A673 (cell line): ENCODE data around the gene MT1H. TPM values are rescaled to one million over a fixed set of nuclear protein-coding genes. Genes with fewer than 3 reads are reported as not detected.
A peak's percentile ranks its signal among the peaks of the same experiment; 100 is the strongest.
"Not testable (repeated sequence)": the region's sequence is repeated elsewhere in the genome, so short reads cannot be mapped to it uniquely, and the experiment has no call there.

ENCODE experiments used
- BruUV-seq: library from RNA; stranded (reverse); fragments of 400-500 nt; replicated peaks from 2 replicates; lab custom pipeline; 2021; lab: Mats Ljungman, UMichigan
- CTCF ChIA-PET: fragments of 300-600 bp; sonication (Branson Sonifier 250); formaldehyde crosslinking; loops from one replicate; lab custom pipeline; 2022; ENCODE audit warnings: antibody characterized with exemption; lab: Charles Lee
- POLR2A ChIA-PET: fragments of 300-600 bp; sonication (Branson Sonifier 250); formaldehyde crosslinking; loops from one replicate; lab custom pipeline; 2022; ENCODE audit warnings: antibody characterized with exemption; ENCODE audit not compliant: low non-redundant PET; lab: Charles Lee
- DNase-seq: peaks from one replicate; pipeline ENCODE4 v3.0.0-alpha.2; 2015; ENCODE audit warnings: low spot score
- H3K27ac ChIP-seq: fragments of 200-600 bp; sonication (generic); 2 replicates; pipeline ENCODE4 v1.5.1; 2016; ENCODE audit warnings: mixed run types, low read depth, mild to moderate bottlenecking, mixed read lengths, antibody characterized with exemption, low read length; ENCODE audit not compliant: poor library complexity, severe bottlenecking
- H3K27me3 ChIP-seq: fragments of 200-600 bp; sonication (generic); replicated peaks from 2 replicates; pipeline ENCODE4 v1.6.1; 2017; ENCODE audit warnings: mixed run types, low read depth, mild to moderate bottlenecking, mixed read lengths, antibody characterized with exemption, low read length; ENCODE audit not compliant: insufficient read depth, poor library complexity
- H3K36me3 ChIP-seq: fragments of 200-600 bp; sonication (generic); 2 replicates; pipeline ENCODE4 v1.6.1; 2016; ENCODE audit warnings: mixed run types, mild to moderate bottlenecking, mixed read lengths, antibody characterized with exemption, low read length; ENCODE audit not compliant: insufficient read depth, poor library complexity, severe bottlenecking
- H3K4me1 ChIP-seq: fragments of 200-600 bp; sonication (generic); 2 replicates; pipeline ENCODE4 v1.6.1; 2017; ENCODE audit warnings: mixed run types, mild to moderate bottlenecking, mixed read lengths, antibody characterized with exemption, low read length; ENCODE audit not compliant: insufficient read depth, poor library complexity, severe bottlenecking
- H3K4me3 ChIP-seq: fragments of 200-600 bp; sonication (generic); 2 replicates; pipeline ENCODE4 v1.5.1; 2016; ENCODE audit warnings: low read depth, mixed run types, mild to moderate bottlenecking, mixed read lengths, low read length; ENCODE audit not compliant: poor library complexity, severe bottlenecking
- H3K9me3 ChIP-seq: fragments of 200-600 bp; sonication (generic); 2 replicates; pipeline ENCODE4 v1.6.1; 2016; ENCODE audit warnings: mixed run types, low read depth, mild to moderate bottlenecking, mixed read lengths, antibody characterized with exemption, low read length; ENCODE audit not compliant: poor library complexity, severe bottlenecking
- EZH2 ChIP-seq: fragments of 200-600 bp; sonication (generic); IDR thresholded peaks from 2 replicates; pipeline ENCODE4 v1.6.1; 2017; ENCODE audit warnings: borderline replicate concordance, low read depth, mild to moderate bottlenecking, mixed read lengths, antibody characterized with exemption, low read length; ENCODE audit not compliant: poor library complexity, severe bottlenecking
- intact Hi-C: fragments of 100-400 bp; cut with micrococcal nuclease; formaldehyde crosslinking; loops from one replicate; pipeline ENCODE4 v1.10.0; 2022; ENCODE audit not compliant: unreplicated experiment
- total RNA-seq: library from RNA; stranded (reverse); gene quantifications from 2 replicates; pipeline ENCODE4 v1.2.3, GENCODE V29; 2021
- TF ChIP-seq, protein P1 (sequence below): fragments of 300-800, 200-600 bp; sonication (generic); conservative IDR thresholded peaks from 2 replicates; pipeline ENCODE4 v1.5.1; 2017; ENCODE audit warnings: low read depth, mild to moderate bottlenecking, antibody characterized with exemption, low read length, moderate library complexity, mixed read lengths

MT1H gene
- total RNA-seq, 1 experiment from 2014 or later, result 2.4 TPM

GRCh38 chr16:56672761-56673536 lies 3.3 kb downstream of the MT1H start:
- no TSS peak for BruUV-seq
- no peak overlapping the region for H3K4me3 ChIP-seq
- H3K9me3 ChIP-seq, result no peaks in the 10 kb centered on the region
- H3K27ac ChIP-seq, result no peak overlapping the region
- POLR2A ChIA-PET, result no interaction called here
- H3K36me3 ChIP-seq, result no peaks in the 10 kb centered on the region
- no peak for DNase-seq
- no peaks in the 10 kb centered on the region for H3K4me1 ChIP-seq
- intact Hi-C loops, result no loop called here
- TF ChIP-seq, protein P1, sequence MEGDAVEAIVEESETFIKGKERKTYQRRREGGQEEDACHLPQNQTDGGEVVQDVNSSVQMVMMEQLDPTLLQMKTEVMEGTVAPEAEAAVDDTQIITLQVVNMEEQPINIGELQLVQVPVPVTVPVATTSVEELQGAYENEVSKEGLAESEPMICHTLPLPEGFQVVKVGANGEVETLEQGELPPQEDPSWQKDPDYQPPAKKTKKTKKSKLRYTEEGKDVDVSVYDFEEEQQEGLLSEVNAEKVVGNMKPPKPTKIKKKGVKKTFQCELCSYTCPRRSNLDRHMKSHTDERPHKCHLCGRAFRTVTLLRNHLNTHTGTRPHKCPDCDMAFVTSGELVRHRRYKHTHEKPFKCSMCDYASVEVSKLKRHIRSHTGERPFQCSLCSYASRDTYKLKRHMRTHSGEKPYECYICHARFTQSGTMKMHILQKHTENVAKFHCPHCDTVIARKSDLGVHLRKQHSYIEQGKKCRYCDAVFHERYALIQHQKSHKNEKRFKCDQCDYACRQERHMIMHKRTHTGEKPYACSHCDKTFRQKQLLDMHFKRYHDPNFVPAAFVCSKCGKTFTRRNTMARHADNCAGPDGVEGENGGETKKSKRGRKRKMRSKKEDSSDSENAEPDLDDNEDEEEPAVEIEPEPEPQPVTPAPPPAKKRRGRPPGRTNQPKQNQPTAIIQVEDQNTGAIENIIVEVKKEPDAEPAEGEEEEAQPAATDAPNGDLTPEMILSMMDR, result no peak
- no peak for TF ChIP-seq EZH2
- peaks cover 22% of the 10 kb centered on the region for H3K27me3 ChIP-seq
- CTCF ChIA-PET, result interaction anchor here (1.1 kb wide), 1 partner anchor 29 kb away, joined by 7 read pairs; no protein-coding TSS in a partner anchor

DNA sequence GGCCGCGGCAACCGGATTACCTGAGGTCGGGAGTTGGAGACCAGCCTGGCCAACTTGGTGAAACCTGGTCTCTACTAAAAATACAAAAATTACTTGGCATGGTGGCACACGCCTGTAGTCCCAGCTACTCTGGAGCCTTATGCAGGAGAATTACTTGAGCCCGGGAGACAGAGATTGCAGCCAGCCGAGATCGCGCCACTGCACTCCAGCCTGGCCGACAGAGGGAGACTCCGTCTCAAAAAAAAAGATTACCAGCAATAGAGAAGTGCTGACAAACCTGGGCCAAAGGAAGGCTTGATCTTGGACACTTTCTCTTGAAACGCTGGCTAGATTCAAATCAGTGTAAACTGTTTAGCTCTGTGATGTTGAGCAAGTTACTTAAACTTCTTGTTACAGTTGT lies 4.3 kb downstream of the MT1H start:
- Histone ChIP-seq H3K27ac (no peak overlapping the region), H3K27me3 (peaks cover 12% of the 10 kb centered on the region), H3K4me3 (no peak overlapping the region), H3K36me3 (no peaks in the 10 kb centered on the region), H3K9me3 (no peaks in the 10 kb centered on the region), H3K4me1 (no peaks in the 10 kb centered on the region)
- no TSS peak for BruUV-seq
- TF ChIP-seq, protein P1, result peak; percentile 56
- TF ChIP-seq EZH2, result no peak
- ChIA-PET CTCF (interaction anchor here (0.7 to 1.1 kb wide), 2 partner anchors 9 to 28 kb away, joined by 3 to 7 read pairs; no protein-coding TSS in a partner anchor), POLR2A (no interaction called here)
- DNase-seq, result no peak
- intact Hi-C loops, result loop anchor here (1.0 kb wide), 1 partner anchor 28 kb away; no protein-coding TSS in a partner anchor

GRCh38 chr16:56674570-56674969 lies 5.0 kb downstream of the MT1H start:
- H3K4me3 ChIP-seq, H3K36me3 ChIP-seq, H3K9me3 ChIP-seq, H3K27ac ChIP-seq, DNase-seq, BruUV-seq, POLR2A ChIA-PET, H3K4me1 ChIP-seq, H3K27me3 ChIP-seq: not testable (repeated sequence)
- CTCF ChIA-PET, result interaction anchor here (1.1 kb wide), 1 partner anchor 27 kb away, joined by 7 read pairs; no protein-coding TSS in a partner anchor
- intact Hi-C loops, result loop anchor here (1.0 kb wide), 1 partner anchor 28 kb away; no protein-coding TSS in a partner anchor
